HEK293T (cell line): ENCODE results near the gene EPHA4.

Experiments
- ARNT ChIP-seq: fragments of 450-650 bp; IDR thresholded peaks from 2 replicates; pipeline ENCODE4 v1.6.1; 2017; ENCODE audit warnings: mild to moderate bottlenecking
- BHLHE40 ChIP-seq: fragments of 450-650 bp; IDR thresholded peaks from 2 replicates; pipeline ENCODE4 v1.6.1; 2016; ENCODE audit warnings: mild to moderate bottlenecking, moderate library complexity, borderline replicate concordance
- ELF4 ChIP-seq: fragments of 450-650 bp; IDR thresholded peaks from 2 replicates; pipeline ENCODE4 v1.6.1; 2017; ENCODE audit warnings: antibody characterized with exemption
- FOXK2 ChIP-seq: fragments of 450-650 bp; IDR thresholded peaks from 2 replicates; pipeline ENCODE4 v1.6.1; 2016; ENCODE audit warnings: mild to moderate bottlenecking
- FOXM1 ChIP-seq: fragments of 450-650 bp; IDR thresholded peaks from 2 replicates; pipeline ENCODE4 v1.6.1; 2017; ENCODE audit warnings: mild to moderate bottlenecking, borderline replicate concordance
- HDGF ChIP-seq: fragments of 450-650 bp; IDR thresholded peaks from 2 replicates; pipeline ENCODE4 v1.6.1; 2017; ENCODE audit warnings: antibody characterized with exemption, borderline replicate concordance
- NFRKB ChIP-seq: fragments of 450-650 bp; IDR thresholded peaks from 2 replicates; pipeline ENCODE4 v1.6.1; 2016; ENCODE audit warnings: mild to moderate bottlenecking, moderate library complexity
- PKNOX1 ChIP-seq: fragments of 450-650 bp; IDR thresholded peaks from 2 replicates; pipeline ENCODE4 v1.6.1; 2016
- SP1 ChIP-seq: fragments of 450-650 bp; IDR thresholded peaks from 2 replicates; pipeline ENCODE4 v1.6.1; 2017
- SUZ12 ChIP-seq: fragments of 450-650 bp; IDR thresholded peaks from 2 replicates; pipeline ENCODE4 v1.6.1; 2016; ENCODE audit warnings: mild to moderate bottlenecking
- ZNF384 ChIP-seq: fragments of 450-650 bp; IDR thresholded peaks from 2 replicates; pipeline ENCODE4 v1.6.1; 2016

- TF ChIP-seq FOXM1 (no peak), SP1 (no peak), BHLHE40 (no peak), ARNT (no peak), FOXK2 (no peak), ZNF384 (no peak), SUZ12 (no peak), ELF4 (no peak), HDGF (no peak), PKNOX1 (no peak), NFRKB (no peak)
These were observed 77.5 kb downstream of the EPHA4 start for GRCh38 chr2:221494556-221494955.
